Smooth muscle cell (in vitro differentiated cells): Measurements from ENCODE around the gene EP300. TPM values are rescaled to one million over a fixed set of nuclear protein-coding genes. Genes with fewer than 3 reads are reported as not detected.

Source experiments
- DNase-seq: peaks from one replicate; lab custom pipeline; 2025; ENCODE audit not compliant: unreplicated experiment; lab: John Stamatoyannopoulos, UW
- H2AFZ ChIP-seq: fragments of 200-600 bp; sonication (generic); 2 replicates; pipeline ENCODE4 v1.6.0; 2016; ENCODE audit warnings: antibody characterized with exemption, low read depth, mild to moderate bottlenecking
- H3F3A ChIP-seq: fragments of 200-600 bp; sonication (generic); 2 replicates; pipeline ENCODE4 v1.6.0; 2017; ENCODE audit warnings: antibody characterized with exemption, low read depth
- H3K27ac ChIP-seq: fragments of 200-600 bp; sonication (generic); 2 replicates; pipeline ENCODE4 v1.5.1; 2016; ENCODE audit warnings: low read depth, mild to moderate bottlenecking
- H3K27me3 ChIP-seq: fragments of 200-600 bp; sonication (generic); 2 replicates; pipeline ENCODE4 v1.6.1; 2016; ENCODE audit warnings: low read depth, mild to moderate bottlenecking
- H3K36me3 ChIP-seq: fragments of 200-600 bp; sonication (generic); 2 replicates; pipeline ENCODE4 v1.5.1; 2016; ENCODE audit warnings: low read depth
- H3K4me1 ChIP-seq: fragments of 200-600 bp; sonication (generic); 2 replicates; pipeline ENCODE4 v1.5.1; 2016; ENCODE audit warnings: low read depth
- H3K4me2 ChIP-seq: fragments of 200-600 bp; sonication (generic); 2 replicates; pipeline ENCODE4 v1.6.0; 2016; ENCODE audit warnings: mild to moderate bottlenecking
- H3K4me3 ChIP-seq: fragments of 200-600 bp; sonication (generic); 2 replicates; pipeline ENCODE4 v1.5.1; 2016; ENCODE audit warnings: mild to moderate bottlenecking
- H3K79me2 ChIP-seq: fragments of 200-600 bp; sonication (generic); 2 replicates; pipeline ENCODE4 v1.6.0; 2016; ENCODE audit warnings: low read depth, mild to moderate bottlenecking
- H3K9ac ChIP-seq: fragments of 200-600 bp; sonication (generic); 2 replicates; pipeline ENCODE4 v1.6.0; 2016; ENCODE audit warnings: low read depth
- H3K9me3 ChIP-seq: fragments of 200-600 bp; sonication (generic); replicated peaks from 2 replicates; pipeline ENCODE4 v1.5.1; 2016; ENCODE audit warnings: low read depth
- H4K20me1 ChIP-seq: fragments of 200-600 bp; sonication (generic); 2 replicates; pipeline ENCODE4 v1.6.0; 2016; ENCODE audit warnings: low read depth
- whole genome bisulfite sequencing: methylation state at CpG from one replicate; pipeline ENCODE4 v1.1.7; 2016; ENCODE audit warnings: low lambda C conversion rate; 5-methylcytosine and 5-hydroxymethylcytosine counted together
- polyA plus RNA-seq: library from polyadenylated mRNA; unstranded; fragments of >200 nt; fragmentation: Nextera tagmentation; extraction: Ambion mirVana; gene quantifications from 2 replicates; pipeline ENCODE4 v1.2.1, GENCODE V29; 2016
- total RNA-seq: library from RNA; depleted of rRNA; stranded (reverse); fragments of >200 nt; gene quantifications from 2 replicates; pipeline ENCODE4 v1.2.3, GENCODE V29; 2014
- TF ChIP-seq, protein P1 (sequence below): fragments of 200-600 bp; sonication (generic); IDR thresholded peaks from 2 replicates; pipeline ENCODE4 v1.5.1; 2017; ENCODE audit warnings: borderline replicate concordance, mild to moderate bottlenecking, antibody characterized with exemption; ENCODE audit not compliant: insufficient read depth, poor library complexity, severe bottlenecking

Gene EP300
- total and polyA plus RNA-seq, 2 experiments from 2014 or later: 10.3 to 46.8 TPM

DNA sequence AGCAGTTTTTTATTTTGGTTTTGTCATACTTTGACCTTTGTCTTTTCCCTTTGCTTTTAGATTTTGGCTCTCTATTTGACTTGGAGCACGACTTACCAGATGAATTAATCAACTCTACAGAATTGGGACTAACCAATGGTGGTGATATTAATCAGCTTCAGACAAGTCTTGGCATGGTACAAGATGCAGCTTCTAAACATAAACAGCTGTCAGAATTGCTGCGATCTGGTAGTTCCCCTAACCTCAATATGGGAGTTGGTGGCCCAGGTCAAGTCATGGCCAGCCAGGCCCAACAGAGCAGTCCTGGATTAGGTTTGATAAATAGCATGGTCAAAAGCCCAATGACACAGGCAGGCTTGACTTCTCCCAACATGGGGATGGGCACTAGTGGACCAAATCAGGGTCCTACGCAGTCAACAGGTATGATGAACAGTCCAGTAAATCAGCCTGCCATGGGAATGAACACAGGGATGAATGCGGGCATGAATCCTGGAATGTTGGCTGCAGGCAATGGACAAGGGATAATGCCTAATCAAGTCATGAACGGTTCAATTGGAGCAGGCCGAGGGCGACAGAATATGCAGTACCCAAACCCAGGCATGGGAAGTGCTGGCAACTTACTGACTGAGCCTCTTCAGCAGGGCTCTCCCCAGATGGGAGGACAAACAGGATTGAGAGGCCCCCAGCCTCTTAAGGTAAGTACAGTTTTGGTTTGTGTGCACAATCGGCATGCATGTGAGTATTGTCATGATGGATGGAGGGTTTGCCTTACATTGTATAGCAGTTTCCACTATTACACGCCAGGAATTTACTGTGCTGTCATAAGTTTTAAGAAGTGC is 25.0 kb downstream of the EP300 start:
- Histone ChIP-seq H3K36me3 (peaks cover 2% of the 10 kb centered on the region), H3K79me2 (peaks cover 99% of the 10 kb centered on the region), H3K4me3 (no peak overlapping the region), H3K9me3 (no peaks in the 10 kb centered on the region), H3K27me3 (no peaks in the 10 kb centered on the region), H2AFZ (no peak overlapping the region), H3K4me2 (no peak overlapping the region), H3K4me1 (no peaks in the 10 kb centered on the region), H4K20me1 (peaks cover 100% of the 10 kb centered on the region), H3K27ac (no peak overlapping the region), H3K9ac (no peak overlapping the region), H3F3A (peaks cover 8% of the 10 kb centered on the region)
- TF ChIP-seq, protein P1, sequence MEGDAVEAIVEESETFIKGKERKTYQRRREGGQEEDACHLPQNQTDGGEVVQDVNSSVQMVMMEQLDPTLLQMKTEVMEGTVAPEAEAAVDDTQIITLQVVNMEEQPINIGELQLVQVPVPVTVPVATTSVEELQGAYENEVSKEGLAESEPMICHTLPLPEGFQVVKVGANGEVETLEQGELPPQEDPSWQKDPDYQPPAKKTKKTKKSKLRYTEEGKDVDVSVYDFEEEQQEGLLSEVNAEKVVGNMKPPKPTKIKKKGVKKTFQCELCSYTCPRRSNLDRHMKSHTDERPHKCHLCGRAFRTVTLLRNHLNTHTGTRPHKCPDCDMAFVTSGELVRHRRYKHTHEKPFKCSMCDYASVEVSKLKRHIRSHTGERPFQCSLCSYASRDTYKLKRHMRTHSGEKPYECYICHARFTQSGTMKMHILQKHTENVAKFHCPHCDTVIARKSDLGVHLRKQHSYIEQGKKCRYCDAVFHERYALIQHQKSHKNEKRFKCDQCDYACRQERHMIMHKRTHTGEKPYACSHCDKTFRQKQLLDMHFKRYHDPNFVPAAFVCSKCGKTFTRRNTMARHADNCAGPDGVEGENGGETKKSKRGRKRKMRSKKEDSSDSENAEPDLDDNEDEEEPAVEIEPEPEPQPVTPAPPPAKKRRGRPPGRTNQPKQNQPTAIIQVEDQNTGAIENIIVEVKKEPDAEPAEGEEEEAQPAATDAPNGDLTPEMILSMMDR: no peak
- 98% methylated on average over 9 of the region's 9 CpGs for WGBS
- DNase-seq: no peak

DNA sequence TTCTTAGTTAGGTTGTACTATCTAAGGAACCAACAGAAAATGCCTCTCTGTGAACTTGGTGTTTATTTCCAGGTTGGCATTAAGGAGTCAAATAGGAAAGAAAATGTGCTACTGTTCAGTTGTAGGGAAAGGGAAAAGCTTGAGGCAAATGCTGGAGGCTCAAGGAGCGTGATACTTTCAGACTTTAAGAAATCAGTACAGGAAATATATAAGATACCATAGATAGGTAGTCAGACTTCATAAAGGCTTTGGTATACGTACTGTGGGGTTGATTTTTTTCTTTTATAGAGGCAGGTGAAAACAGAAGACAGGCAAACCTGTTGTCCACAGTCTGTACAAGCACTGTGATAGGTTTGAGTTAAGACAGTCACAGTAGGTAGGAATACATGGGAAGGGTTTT is 30.8 kb downstream of the EP300 start:
- H3K4me1 ChIP-seq: no peaks in the 10 kb centered on the region
- H3F3A ChIP-seq: peaks cover 8% of the 10 kb centered on the region
- H4K20me1 ChIP-seq: peaks cover 90% of the 10 kb centered on the region
- H3K36me3 ChIP-seq: peaks cover 16% of the 10 kb centered on the region
- H3K27me3 ChIP-seq: no peaks in the 10 kb centered on the region
- whole genome bisulfite sequencing: 57% methylated on average over 2 of the region's 2 CpGs
- H3K4me2 ChIP-seq: peak overlapping the region; percentile 20
- DNase-seq: no peak
- no peak overlapping the region for H2AFZ ChIP-seq
- H3K27ac ChIP-seq: peak overlapping the region; percentile 31
- H3K79me2 ChIP-seq: peaks cover 81% of the 10 kb centered on the region
- H3K4me3 ChIP-seq: no peak overlapping the region
- H3K9me3 ChIP-seq: no peaks in the 10 kb centered on the region
- no peak overlapping the region for H3K9ac ChIP-seq
- TF ChIP-seq, protein P1: no peak

DNA sequence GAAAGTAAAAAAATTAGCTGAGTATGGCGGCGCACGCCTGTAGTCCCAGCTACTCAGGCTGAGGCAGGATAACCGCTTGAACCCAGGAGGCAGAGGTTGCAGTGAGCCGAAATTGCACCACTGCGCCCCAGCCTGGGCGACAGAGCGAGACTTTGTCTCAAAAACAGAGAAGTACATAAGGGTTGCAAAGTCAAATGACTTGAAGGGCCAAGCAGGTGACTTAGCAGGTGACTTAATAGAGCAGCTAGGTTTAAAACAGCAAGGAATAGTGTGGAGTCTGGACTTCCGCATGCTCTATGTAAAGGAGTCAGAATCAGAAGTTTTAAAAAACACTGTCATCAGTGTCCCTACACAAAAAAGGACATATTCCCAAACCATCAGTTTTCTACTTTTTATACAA is 31.7 kb downstream of the EP300 start:
- Histone ChIP-seq H3K79me2 (peaks cover 80% of the 10 kb centered on the region), H3K4me2 (no peak overlapping the region), H3K27ac (peak overlapping the region; percentile 31), H3K9me3 (no peaks in the 10 kb centered on the region), H3K27me3 (no peaks in the 10 kb centered on the region), H3K4me1 (no peaks in the 10 kb centered on the region), H3K4me3 (no peak overlapping the region), H3K36me3 (peaks cover 17% of the 10 kb centered on the region), H4K20me1 (peaks cover 87% of the 10 kb centered on the region), H3F3A (peaks cover 8% of the 10 kb centered on the region), H3K9ac (no peak overlapping the region), H2AFZ (no peak overlapping the region)
- TF ChIP-seq, protein P1: no peak
- 97% methylated on average over 9 of the region's 9 CpGs for WGBS
- no peak for DNase-seq

DNA sequence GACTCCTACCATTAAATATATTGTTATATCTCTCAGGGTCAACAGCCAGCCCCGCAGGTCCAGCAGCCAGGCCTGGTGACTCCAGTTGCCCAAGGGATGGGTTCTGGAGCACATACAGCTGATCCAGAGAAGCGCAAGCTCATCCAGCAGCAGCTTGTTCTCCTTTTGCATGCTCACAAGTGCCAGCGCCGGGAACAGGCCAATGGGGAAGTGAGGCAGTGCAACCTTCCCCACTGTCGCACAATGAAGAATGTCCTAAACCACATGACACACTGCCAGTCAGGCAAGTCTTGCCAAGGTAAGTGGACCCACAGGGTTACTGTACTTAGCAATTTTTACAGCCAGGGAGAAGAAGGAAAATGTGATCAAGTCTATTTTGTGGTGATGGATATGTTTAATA is 35.1 kb downstream of the EP300 start:
- H3K4me1 ChIP-seq: no peaks in the 10 kb centered on the region
- H3K4me2 ChIP-seq: no peak overlapping the region
- no peak for DNase-seq
- H3K79me2 ChIP-seq: peaks cover 67% of the 10 kb centered on the region
- H3K36me3 ChIP-seq: peaks cover 37% of the 10 kb centered on the region
- H3K27me3 ChIP-seq: no peaks in the 10 kb centered on the region
- peaks cover 74% of the 10 kb centered on the region for H4K20me1 ChIP-seq
- H3F3A ChIP-seq: no peaks in the 10 kb centered on the region
- 99% methylated on average over 5 of the region's 5 CpGs for WGBS
- H3K9ac ChIP-seq: no peak overlapping the region
- H2AFZ ChIP-seq: no peak overlapping the region
- H3K9me3 ChIP-seq: no peaks in the 10 kb centered on the region
- H3K4me3 ChIP-seq: no peak overlapping the region
- TF ChIP-seq, protein P1: no peak
- H3K27ac ChIP-seq: no peak overlapping the region
